Activated CD8-positive, alpha-beta memory T cell treated with anti-CD3 and anti-CD28 coated beads for 48 hours (primary cell): ENCODE results near the gene TSEN34.

Experiments
- DNase-seq, 3 experiments: peaks; one replicate each; pipeline ENCODE4 v3.0.0-alpha.2; 2020; ENCODE audit warnings: low read depth in 2 of 3, low spot score in 2 of 3

Gene TSEN34

DNA sequence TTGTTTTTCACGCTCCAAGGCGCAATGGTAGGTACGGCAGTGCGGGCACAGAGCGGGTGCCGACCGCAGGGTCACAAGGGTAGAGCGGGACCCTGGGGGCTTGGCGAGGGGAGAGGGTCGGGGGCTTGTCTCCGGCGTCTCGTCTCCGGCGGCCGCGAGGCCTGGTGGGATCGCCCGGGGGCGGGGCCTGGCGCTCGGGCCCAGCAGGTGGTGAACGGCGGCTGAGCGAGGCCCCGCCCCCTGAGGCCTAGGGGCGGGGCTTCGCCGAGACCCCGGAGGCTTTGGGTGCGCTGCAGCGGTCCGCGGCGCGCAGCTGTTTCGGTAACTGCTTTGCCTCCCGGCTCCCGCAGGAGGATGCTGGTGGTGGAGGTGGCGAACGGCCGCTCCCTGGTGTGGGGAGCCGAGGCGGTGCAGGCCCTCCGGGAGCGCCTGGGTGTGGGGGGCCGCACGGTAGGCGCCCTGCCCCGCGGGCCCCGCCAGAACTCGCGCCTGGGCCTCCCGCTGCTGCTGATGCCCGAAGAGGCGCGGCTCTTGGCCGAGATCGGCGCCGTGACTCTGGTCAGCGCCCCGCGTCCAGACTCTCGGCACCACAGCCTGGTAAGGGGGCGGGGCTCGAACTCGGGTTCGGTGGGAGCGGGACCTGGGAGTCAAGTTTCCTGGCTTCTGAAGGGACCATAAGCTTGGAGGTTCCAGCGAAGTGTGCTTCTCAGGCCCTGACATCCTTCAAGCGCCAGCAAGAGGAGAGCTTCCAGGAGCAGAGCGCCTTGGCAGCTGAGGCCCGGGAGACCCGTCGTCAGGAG lies at the start of gene TSEN34:
Gene TSEN34, plus strand, starts transcription at position 298 of the 800 bp plus-strand sequence. Its CDS starts 57 bp downstream, at position 355.
- peak in 2 of 3 experiments; percentile 81 to 82 for DNase-seq

- DNase-seq: no peak
Measured at GRCh38 chr19:54141356-54141755, 49.8 kb upstream of the TSEN34 start.

DNA sequence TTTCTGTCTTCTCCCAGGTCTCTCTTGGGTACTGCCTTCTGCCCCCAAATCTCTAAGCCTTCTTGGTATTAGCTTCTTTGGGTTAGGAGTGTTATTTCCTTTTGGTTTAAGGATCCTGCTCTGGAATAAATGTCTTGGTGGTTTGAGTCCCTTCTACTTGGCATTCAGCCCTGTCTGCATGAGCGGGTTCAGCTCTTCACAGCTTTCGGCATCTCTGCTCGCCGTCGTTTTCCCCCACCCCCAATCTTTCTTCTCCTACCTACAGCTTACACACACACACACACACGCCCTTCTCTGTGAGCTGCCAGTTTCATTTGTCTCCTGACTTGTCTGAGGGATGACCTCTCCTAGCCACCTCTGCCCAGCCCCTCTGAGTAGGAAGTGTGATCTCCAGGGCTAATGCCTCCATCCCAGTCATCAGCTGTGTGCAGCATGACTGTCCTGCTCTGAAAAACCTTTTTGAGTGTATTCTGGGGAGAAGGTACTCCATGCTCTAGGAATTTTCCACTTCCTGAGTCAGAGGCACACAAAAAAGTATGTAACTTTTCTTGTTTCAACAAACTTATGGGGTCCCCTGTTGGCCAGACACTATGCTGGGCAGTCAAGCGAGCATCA lies 48.8 kb upstream of the TSEN34 start:
- DNase-seq: no peak

GRCh38 chr19:54145541-54146158 lies 45.5 kb upstream of the TSEN34 start:
- DNase-seq: no peak

GRCh38 chr19:54147676-54148075 lies 43.4 kb upstream of the TSEN34 start:
- DNase-seq: no peak

GRCh38 chr19:54148158-54148557 lies 43.0 kb upstream of the TSEN34 start:
- DNase-seq: no peak

GRCh38 chr19:54149021-54149812 lies 41.9 kb upstream of the TSEN34 start:
- no peak for DNase-seq

DNA sequence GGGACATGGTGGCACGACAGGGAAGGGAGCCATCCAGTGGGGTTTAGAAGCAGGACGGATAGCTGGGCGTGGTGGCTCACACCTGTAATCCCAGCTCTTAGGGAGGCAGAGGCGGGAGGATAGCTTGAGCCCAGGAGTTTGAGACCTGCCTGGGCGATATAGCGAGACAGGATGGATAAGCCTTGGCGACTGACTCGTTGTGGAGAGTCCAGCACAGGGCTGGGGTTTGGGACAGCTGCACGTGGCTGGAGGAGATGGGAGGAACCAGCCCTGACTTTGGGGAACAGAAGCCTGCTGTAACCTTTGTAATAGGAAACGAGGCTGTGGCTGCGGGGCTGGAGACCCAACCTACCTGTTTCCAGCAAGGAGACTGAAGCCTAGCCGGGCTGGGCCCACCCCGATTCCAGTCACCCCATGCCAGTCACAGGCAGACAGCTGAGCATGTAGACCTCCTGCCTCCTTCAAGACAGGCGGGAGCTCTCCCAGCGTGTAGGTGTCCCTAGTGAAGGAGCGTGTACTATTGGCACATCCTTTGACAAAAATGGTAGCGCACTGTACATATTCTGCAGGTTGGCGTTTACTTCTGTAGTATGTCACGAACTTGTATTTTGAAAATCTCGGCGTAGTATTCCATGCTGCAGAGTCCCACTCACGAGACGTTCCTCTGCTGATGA lies 39.6 kb upstream of the TSEN34 start:
- no peak for DNase-seq

GRCh38 chr19:54152267-54152666 lies 38.8 kb upstream of the TSEN34 start:
- DNase-seq: no peak

DNA sequence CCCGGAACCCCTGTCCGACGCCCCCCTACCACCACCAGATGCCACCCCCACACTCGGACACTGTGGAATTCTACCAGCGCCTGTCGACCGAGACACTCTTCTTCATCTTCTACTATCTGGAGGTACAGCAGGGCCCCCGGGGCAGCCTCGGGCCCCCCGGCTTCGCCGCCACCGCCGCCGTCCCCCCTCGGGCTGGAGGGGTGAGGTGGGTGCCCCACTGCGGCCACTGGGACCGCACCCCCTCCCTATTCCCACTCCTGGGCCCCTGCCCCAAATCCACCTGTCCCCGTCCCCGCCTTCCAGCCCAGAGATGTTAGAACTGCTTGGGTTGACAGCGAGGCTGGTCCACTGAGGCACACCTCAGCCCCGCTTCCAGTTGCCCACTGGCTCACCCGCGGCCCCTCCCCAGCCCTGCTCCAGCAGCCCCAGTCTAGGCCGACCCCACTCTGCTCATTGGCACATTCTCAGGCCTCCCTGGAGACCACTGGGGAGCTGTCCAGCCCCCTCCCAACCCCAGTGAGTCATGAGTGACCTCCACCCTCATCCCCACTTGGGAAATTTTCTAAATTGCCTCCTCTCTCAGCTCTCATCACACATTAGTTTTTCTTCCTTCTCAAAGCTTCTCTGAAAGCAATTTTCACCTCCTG lies 38.1 kb upstream of the TSEN34 start:
- no peak for DNase-seq

DNA sequence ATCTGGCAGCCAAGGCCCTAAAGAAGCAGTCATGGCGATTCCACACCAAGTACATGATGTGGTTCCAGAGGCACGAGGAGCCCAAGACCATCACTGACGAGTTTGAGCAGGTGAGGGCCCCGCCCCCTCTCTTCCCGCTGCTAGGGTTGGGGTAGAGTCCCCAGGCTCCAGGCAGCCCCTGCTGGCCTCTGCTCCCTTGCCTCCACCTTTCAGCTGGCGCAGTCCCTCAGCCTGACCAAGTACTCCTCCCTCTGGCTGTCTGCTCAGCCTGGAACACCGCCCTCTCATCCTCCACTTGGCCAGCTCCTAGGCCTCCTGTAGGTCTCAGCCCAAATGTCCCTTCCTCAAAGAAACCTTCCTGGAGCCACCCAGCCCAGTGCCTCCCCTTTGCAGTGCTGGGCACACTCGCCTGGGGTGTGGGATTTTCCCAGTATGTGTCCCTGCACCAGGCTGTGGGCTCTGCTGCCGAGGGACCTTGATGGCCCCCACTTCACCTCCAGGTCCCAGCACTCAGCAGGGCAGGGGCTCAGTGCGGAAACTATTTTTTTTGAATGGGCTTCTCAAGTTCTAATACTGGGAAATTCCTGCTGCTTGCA lies 37.3 kb upstream of the TSEN34 start:
- no peak for DNase-seq

DNA sequence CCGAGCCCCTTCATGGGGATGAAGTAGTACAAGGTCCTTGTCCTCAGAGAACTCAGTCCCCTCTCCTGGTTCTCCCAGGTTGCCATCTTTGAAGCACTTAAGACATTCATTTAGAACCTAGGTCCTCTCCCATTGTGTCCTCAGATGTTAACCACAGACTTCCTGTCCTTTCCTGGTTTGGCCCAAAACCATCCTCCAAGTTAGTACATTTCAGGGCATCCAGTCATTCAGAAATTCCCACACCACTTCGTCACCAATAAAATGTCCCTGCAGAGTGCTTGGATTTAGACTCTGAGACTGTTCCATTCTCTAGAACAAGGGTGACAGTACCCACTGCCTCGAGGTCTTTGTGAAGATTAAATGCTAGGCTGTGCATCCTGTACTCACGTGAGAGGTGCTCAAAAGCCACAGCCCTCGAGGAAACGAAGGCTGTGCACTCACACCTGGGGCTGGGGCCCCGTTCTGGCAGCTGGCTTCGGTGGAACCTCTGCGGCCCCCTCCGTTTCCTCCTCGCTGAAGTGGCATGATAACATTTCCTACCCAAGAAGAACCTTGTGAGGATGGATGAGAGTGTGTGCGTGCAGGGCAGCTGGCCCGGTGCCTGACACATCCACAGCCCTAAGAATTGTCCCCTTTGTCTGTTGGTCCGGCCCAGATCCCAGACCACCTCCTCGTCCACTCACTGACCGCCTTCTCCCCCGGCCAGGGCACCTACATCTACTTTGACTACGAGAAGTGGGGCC lies 36.3 kb upstream of the TSEN34 start:
- DNase-seq: no peak

DNA sequence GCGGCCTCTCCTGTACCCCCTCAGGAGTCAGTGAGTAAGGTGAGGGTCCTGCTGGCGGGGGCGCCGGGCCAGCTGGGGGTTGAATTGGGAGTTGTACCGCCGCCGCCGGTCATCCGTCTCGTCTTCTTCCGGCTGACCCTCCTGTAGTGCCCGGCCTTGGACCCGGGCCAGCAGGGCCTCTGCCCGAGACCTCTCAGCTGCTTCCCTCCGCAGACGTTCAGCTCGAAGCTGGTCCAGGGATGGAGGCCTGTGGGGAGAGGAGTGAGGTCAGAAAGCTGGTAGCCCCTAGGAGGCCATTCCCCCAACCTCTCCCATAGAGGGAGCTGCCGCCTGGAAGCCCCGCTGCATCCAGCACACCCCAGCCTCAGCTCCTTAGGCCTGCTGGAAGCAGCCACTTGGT lies 35.4 kb upstream of the TSEN34 start:
- DNase-seq: no peak

DNA sequence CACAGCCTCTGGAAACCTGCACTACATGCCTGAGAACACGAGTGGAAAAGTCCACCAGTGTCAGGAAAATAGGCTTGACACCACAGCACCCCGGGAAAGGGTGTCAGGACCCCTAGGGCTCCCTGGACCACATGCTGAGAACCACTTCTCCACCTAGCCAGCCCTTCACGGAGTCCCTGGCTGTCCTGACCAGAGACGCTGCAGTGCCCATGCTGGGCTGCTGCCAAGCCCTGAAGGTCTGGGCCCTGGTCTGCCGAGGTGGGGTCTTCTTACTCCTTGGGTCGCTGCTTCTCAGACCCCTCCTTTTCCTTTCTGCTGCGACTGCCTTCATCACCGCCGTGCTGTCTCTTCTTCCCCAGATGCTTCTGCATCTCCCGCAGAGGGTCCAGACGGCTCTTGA lies 34.6 kb upstream of the TSEN34 start:
- DNase-seq: no peak

GRCh38 chr19:54156953-54157352 lies 34.2 kb upstream of the TSEN34 start:
- DNase-seq: no peak

- DNase-seq: no peak
Measured at GRCh38 chr19:54158812-54159351, 32.2 kb upstream of the TSEN34 start.

- DNase-seq: peak; percentile 67 to 94 (median 94)
Measured at GRCh38 chr19:54159352-54160181, 31.5 kb upstream of the TSEN34 start, which contains the start of gene LENG1. LENG1 (minus strand) TSS chr19:54159721; CDS start chr19:54159695, 26 bp downstream.
